Pancreas (tissue), 10 donors: ENCODE data around the gene MT1F. TPM values are rescaled to one million over a fixed set of nuclear protein-coding genes. Genes with fewer than 3 reads are reported as not detected.

Experiments
- ATAC-seq, 4 donors: fragments of 200-7000 bp; cut with Tn5 transposase; one replicate each; pipeline versions ENCODE4 v1.8.0 to v1.9.1; 2020; ENCODE audit warnings: mild to moderate bottlenecking in 4 of 4, moderate library complexity in 4 of 4
- DNase-seq, 6 donors: peaks; one replicate each; pipeline ENCODE4 v3.0.0-alpha.2; 2020
- FAIRE-seq: peaks from 2 replicates; lab custom pipeline; 2012; peaks lifted over from hg19 to GRCh38; lab: Jason Lieb, UNC
- H3K27ac ChIP-seq, 4 donors: fragments of 200-600 bp; sonication (generic); 1 replicate in 3 of 4; 2 replicates in 1 of 4; pipeline versions ENCODE4 v1.5.0 to v1.8.0; 2020
- H3K27me3 ChIP-seq, 4 donors: fragments of 200-600 bp; one replicate each; pipeline ENCODE4 v1.8.0; 2021
- H3K36me3 ChIP-seq, 3 donors: fragments of 200-600 bp; sonication (generic) in 1 of 3; one replicate each; pipeline versions ENCODE4 v1.5.0 to v1.8.0; 2020 to 2021
- H3K4me1 ChIP-seq, 3 donors: fragments of 200-600 bp; one replicate each; pipeline ENCODE4 v1.8.0; 2021
- H3K4me3 ChIP-seq, 4 donors: fragments of 200-600 bp; sonication (generic) in 2 of 4; one replicate each; pipeline versions ENCODE4 v1.5.0 to v1.8.0; 2020 to 2021
- H3K9me3 ChIP-seq, 4 donors: fragments of 200-600 bp; one replicate each; pipeline ENCODE4 v1.8.0; 2021
- WGBS, 2 donors: extraction: QIAGEN DNeasy Blood & Tissue Kit; methylation state at CpG; one replicate each; pipeline ENCODE4 v1.1.7; 2013; 5-methylcytosine and 5-hydroxymethylcytosine counted together
- intact Hi-C, 3 donors: fragments of 100-400 bp; cut with DNase I; formaldehyde crosslinking; loops; one replicate each; pipeline versions ENCODE4 v1.11.1 to v1.14.2; 2022
- polyA plus RNA-seq, 2 donors: library from polyadenylated mRNA; stranded (reverse); fragments of 200-250 nt; gene quantifications; one replicate each; pipeline ENCODE4 v1.2.3, GENCODE V29; 2013
- total RNA-seq, 6 donors: library from RNA; stranded (reverse); fragmentation: NEBNext Ultra II Directional in 4 of 6; extraction: Animal tissue kit (Norgen Biotek cat#: 25700) in 4 of 6; gene quantifications; one replicate each; pipeline versions ENCODE4 v1.2.1 to v1.2.4, GENCODE V29; 2021 to 2023
- TF ChIP-seq, protein P1 (sequence below), 4 donors: fragments of 200-600 bp; sonication (generic) in 3 of 4; IDR thresholded peaks; one replicate each; pipeline versions ENCODE4 v1.5.0 to v1.8.0; 2021; ENCODE audit warnings: antibody characterized with exemption in 4 of 4
- donor health status: healthy with polysubstance abuse.
- donor health status: DM: no; HTN: no; CAD: no; lungs with moderate emphysema.
- donor health status: DM: no; HTN: no; CAD: no.
- donor health status: control.
- donor health status: control.
- donor health status: Bipolar disorder and iron deficiency.
- donor health status: DM: yes; HTN: yes; CAD: no.
- donor health status: DM: no; HTN: no; CAD: no.
- donor health status: DM: no; HTN: no; CAD: no.
- donor health status: DM: yes; HTN: yes; CAD: no.

MT1F gene
- total and polyA plus RNA-seq, 8 donors = 29.1 to 201 (median 48.3) TPM

DNA sequence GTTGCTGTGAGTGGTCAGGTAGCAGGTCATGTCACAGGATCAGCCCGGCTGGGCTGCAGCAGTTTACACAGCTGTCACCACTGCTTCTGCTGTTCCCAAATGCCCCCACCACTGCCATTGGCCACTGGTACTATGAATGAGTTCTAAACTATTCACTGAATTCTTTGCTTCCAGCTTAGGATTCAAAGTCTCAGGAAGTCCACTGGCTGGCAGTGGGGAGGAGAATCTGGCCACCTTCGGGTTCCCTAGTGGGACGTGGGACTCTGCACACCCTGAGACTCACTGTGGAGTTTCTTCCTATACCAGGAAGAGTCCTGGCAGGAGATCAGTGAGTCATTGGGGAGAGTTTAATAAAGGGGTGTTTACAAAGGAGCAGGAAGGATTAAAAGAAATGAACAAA lies 31.4 kb downstream of the MT1F start:
- Histone ChIP-seq H3K4me3 (no peak overlapping the region), H3K4me1 (peaks cover 0 to 14% (median 3%) of the 10 kb centered on the region in 3 donors), H3K36me3 (no peaks in the 10 kb centered on the region), H3K27me3 (no peaks in the 10 kb centered on the region), H3K9me3 (no peaks in the 10 kb centered on the region), H3K27ac (peak overlapping the region in 1 of 4 donors; percentile 20)
- intact Hi-C loops = no loop called here
- DNase-seq (peak in 3 of 6 donors; percentile 48 to 60 (median 51)), FAIRE-seq (no peak), ATAC-seq (peak; percentile 30 to 68 (median 47))
- WGBS, 2 donors = 39 to 43% methylated on average over 3 of the region's 3 CpGs
- TF ChIP-seq, protein P1, sequence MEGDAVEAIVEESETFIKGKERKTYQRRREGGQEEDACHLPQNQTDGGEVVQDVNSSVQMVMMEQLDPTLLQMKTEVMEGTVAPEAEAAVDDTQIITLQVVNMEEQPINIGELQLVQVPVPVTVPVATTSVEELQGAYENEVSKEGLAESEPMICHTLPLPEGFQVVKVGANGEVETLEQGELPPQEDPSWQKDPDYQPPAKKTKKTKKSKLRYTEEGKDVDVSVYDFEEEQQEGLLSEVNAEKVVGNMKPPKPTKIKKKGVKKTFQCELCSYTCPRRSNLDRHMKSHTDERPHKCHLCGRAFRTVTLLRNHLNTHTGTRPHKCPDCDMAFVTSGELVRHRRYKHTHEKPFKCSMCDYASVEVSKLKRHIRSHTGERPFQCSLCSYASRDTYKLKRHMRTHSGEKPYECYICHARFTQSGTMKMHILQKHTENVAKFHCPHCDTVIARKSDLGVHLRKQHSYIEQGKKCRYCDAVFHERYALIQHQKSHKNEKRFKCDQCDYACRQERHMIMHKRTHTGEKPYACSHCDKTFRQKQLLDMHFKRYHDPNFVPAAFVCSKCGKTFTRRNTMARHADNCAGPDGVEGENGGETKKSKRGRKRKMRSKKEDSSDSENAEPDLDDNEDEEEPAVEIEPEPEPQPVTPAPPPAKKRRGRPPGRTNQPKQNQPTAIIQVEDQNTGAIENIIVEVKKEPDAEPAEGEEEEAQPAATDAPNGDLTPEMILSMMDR (IDR thresholded peaks at IDR 0.05) = no peak

DNA sequence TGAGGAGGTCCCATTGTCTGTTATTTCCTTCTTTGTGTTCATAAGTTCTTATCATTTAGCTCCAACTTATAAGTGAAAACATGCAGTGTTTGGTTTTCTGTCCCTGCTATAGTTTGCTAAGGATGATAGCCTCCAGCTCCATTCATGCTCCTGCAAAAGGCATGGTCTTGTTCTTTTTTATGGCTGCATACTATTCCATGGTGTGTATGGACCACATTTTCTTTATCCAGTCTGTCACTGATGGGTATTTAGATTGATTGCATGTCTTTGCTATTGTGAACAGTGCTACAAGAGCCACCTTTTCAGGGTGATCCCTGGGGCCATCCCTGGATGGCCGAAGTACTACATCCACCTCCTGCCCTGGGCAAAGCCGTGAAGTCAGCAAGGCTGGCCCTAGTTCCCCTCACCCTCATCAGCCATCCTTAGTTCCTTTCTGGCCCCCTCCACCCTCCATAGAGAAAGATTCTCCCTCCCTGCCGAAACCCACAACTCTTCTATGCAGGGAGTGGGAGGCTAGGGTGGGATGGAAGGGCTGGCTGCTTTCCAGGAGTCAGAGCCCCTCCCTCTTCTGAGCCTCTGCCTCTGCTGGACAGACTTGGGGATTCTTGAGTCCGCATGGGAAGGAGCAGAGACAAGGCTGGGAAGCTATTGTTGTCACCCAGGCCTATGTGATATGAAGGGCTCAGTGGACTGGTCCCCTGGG lies 32.8 kb downstream of the MT1F start:
- no peak for ATAC-seq
- H3K27ac ChIP-seq = no peak overlapping the region
- H3K9me3 ChIP-seq = no peaks in the 10 kb centered on the region
- FAIRE-seq = no peak
- TF ChIP-seq, protein P1 (IDR thresholded peaks at IDR 0.05) = no peak
- DNase-seq = no peak
- H3K4me1 ChIP-seq = peaks cover 0 to 14% (median 3%) of the 10 kb centered on the region in 3 donors
- H3K36me3 ChIP-seq = no peaks in the 10 kb centered on the region
- WGBS, 2 donors = 71 to 82% methylated on average over 4 of the region's 4 CpGs
- no peak overlapping the region for H3K4me3 ChIP-seq
- intact Hi-C loops = no loop called here
- H3K27me3 ChIP-seq = no peaks in the 10 kb centered on the region

DNA sequence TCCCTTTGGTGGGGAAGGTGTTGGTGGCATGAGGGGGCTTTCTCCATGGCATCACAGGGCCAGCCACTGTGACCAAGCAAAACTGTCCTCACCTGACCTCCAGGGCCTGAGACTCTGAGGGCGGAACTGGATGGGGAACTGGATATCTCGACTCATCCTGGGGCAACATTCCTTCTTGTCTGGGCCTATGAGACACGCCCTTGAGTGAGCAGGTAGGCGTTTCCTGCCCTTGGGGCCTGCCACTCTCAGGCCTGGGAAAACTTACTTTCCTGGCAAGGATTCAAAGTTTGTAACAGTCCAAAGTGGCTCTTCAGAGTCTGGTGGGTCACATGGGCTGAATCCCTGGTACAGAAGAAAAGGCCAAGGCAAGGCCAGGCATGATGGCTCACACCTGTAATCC lies 34.1 kb downstream of the MT1F start:
- no peak overlapping the region for H3K27ac ChIP-seq
- no peak for FAIRE-seq
- intact Hi-C loops = no loop called here

DNA sequence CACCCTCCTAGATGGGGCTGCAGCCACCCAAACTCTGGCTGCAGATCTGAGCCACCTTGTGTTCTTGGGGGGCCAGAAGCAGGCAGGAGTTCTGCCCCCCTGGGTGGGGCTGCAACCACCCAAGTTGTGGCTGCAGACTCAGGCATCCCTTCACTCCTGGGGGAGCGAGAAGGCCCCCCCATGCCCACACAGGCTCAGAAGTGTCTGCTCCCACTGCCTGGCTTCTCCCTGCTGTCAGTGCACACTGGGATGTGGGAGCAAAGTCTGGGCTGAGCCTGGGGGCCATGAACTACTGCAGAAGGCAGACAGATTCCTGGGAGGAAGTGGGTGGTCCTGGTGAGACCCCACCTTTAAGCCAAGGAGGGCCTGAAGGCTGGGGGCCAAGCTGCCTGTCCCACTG lies 37.5 kb downstream of the MT1F start:
- H3K4me1 ChIP-seq = peaks cover 0 to 5% (median 0%) of the 10 kb centered on the region in 3 donors
- H3K9me3 ChIP-seq = no peaks in the 10 kb centered on the region
- DNase-seq (no peak), FAIRE-seq (no peak), ATAC-seq (no peak)
- TF ChIP-seq, protein P1 (IDR thresholded peaks at IDR 0.05) = no peak
- 96 to 100% methylated on average over 1 of the region's 1 CpG for WGBS, 2 donors
- no peak overlapping the region for H3K27ac ChIP-seq
- intact Hi-C loops = no loop called here
- no peaks in the 10 kb centered on the region for H3K27me3 ChIP-seq
- H3K36me3 ChIP-seq = no peaks in the 10 kb centered on the region
- no peak overlapping the region for H3K4me3 ChIP-seq

More for the DNA sequence above, 34.1 kb downstream of the MT1F start:
- Histone ChIP-seq H3K4me3 (no peak overlapping the region), H3K27me3 (no peaks in the 10 kb centered on the region), H3K36me3 (no peaks in the 10 kb centered on the region), H3K4me1 (peaks cover 0 to 11% (median 3%) of the 10 kb centered on the region in 3 donors), H3K9me3 (no peaks in the 10 kb centered on the region)
- 13 to 21% methylated on average over 4 of the region's 4 CpGs for WGBS, 2 donors
- ATAC-seq (peak; percentile 77 to 90 (median 82)), DNase-seq (peak in 4 of 6 donors; percentile 52 to 66 (median 59))
- TF ChIP-seq, protein P1 (IDR thresholded peaks at IDR 0.05) = no peak
